BE2C (cell line): Measurements from ENCODE around the gene FAM162B.

ENCODE experiments used
- DNase-seq: peaks from one replicate; pipeline ENCODE4 v3.0.0-alpha.2; 2020
- H3K27me3 ChIP-seq: fragments of 250-450 bp; sonication (Bioruptor Pico); 2 replicates; pipeline ENCODE4 v1.5.1; 2020; ENCODE audit warnings: mild to moderate bottlenecking
- H3K36me3 ChIP-seq: fragments of 250-450 bp; sonication (Bioruptor Pico); 2 replicates; pipeline ENCODE4 v1.5.1; 2020; ENCODE audit warnings: mild to moderate bottlenecking
- H3K4me1 ChIP-seq: fragments of 250-450 bp; sonication (Bioruptor Pico); 2 replicates; pipeline ENCODE4 v1.5.1; 2020
- H3K4me3 ChIP-seq: 2 replicates; pipeline ENCODE4 v1.5.1; 2011; ENCODE audit warnings: low read depth, low read length
- H3K9me3 ChIP-seq: fragments of 250-450 bp; sonication (Bioruptor Pico); 2 replicates; pipeline ENCODE4 v1.5.1; 2020
- TF ChIP-seq, protein P1 (sequence below): IDR thresholded peaks from 2 replicates; pipeline ENCODE4 v1.5.1; 2012; ENCODE audit warnings: mild to moderate bottlenecking, low read depth, low read length

FAM162B gene

DNA sequence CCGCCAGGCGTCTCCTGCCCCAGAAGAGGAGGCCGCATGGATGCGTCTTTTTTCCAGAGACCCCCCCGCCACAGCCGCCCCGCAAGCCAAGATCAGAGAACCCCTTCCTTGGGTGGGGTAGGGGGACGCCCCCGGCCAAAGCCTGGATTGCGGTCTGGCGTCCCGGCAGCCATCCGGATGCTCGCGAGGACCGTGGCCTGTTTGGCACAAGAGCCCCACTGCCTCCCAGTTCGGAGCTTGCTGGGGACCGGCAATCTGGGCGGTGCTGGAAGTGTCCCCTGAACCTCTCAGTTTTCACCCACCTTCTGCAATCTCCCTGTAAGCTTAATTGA lies 924 bp downstream of the FAM162B start:
- Histone ChIP-seq H3K4me3 (no peak overlapping the region), H3K9me3 (peaks cover 3% of the 10 kb centered on the region; the same call in 1 of the 2 replicates), H3K36me3 (no peaks in the 10 kb centered on the region), H3K4me1 (peaks cover 25% of the 10 kb centered on the region), H3K27me3 (no peaks in the 10 kb centered on the region)
- TF ChIP-seq, protein P1, sequence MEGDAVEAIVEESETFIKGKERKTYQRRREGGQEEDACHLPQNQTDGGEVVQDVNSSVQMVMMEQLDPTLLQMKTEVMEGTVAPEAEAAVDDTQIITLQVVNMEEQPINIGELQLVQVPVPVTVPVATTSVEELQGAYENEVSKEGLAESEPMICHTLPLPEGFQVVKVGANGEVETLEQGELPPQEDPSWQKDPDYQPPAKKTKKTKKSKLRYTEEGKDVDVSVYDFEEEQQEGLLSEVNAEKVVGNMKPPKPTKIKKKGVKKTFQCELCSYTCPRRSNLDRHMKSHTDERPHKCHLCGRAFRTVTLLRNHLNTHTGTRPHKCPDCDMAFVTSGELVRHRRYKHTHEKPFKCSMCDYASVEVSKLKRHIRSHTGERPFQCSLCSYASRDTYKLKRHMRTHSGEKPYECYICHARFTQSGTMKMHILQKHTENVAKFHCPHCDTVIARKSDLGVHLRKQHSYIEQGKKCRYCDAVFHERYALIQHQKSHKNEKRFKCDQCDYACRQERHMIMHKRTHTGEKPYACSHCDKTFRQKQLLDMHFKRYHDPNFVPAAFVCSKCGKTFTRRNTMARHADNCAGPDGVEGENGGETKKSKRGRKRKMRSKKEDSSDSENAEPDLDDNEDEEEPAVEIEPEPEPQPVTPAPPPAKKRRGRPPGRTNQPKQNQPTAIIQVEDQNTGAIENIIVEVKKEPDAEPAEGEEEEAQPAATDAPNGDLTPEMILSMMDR, result no peak
- no peak for DNase-seq

DNA sequence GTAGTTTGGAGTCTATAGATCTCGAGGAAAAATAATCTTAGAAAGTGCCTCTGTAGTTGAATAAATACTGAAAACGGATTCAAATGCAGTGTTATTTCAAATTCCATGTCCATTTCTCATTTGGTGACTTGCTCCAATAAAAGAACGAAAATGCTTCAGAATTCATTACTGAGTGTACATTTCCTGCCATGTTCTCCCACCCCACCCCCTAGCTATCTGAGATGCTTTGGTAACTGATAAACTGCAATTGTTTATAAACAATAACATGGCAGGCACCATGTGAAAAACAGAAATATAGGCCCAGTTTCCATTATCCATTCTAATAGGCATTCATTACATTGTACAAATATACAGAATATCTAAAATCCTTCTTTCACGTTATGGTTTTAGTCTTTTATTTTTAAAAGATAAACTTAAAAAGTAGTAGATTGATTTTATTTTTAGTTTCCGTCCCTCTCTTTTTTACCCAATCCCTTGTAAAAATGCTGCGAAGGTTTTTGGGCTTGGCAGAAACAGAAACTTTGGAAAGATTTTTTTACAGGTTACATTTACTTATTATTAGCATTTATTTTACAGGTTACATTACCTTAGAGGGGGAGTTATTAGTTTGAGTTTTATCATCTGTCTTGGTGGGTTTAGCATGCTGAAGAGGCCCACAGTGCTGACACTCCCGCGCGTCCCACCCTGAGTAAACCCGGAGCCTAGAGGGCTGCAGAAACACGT lies 1.5 kb downstream of the FAM162B start:
- Histone ChIP-seq H3K4me3 (no peak overlapping the region), H3K36me3 (no peaks in the 10 kb centered on the region), H3K27me3 (no peaks in the 10 kb centered on the region), H3K4me1 (peaks cover 25% of the 10 kb centered on the region), H3K9me3 (peaks cover 3% of the 10 kb centered on the region; the same call in 1 of the 2 replicates)
- no peak for DNase-seq
- TF ChIP-seq, protein P1, result no peak

DNA sequence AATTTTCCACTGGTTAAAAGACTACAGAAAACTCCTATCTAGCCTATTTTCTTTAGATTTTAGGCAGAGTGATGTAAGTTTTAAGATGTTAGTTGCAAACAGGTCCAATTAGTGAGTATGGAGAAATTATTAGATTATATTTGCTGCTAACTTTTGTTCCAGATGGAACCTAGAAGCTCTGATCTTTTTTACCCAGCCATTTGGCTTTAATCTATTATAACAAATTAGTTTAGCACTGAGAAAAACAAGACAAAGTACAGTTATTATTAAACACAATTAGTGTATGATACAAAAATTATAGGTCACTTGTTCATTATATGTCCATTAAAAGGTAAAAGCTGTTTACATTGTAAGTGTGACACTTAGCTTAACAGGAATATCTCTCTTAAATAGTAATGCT lies 2.5 kb downstream of the FAM162B start:
- H3K4me3 ChIP-seq, result no peak overlapping the region; the same call in 1 of the 2 replicates
- H3K4me1 ChIP-seq, result peaks cover 25% of the 10 kb centered on the region
- TF ChIP-seq, protein P1, result no peak
- no peaks in the 10 kb centered on the region for H3K36me3 ChIP-seq
- peaks cover 3% of the 10 kb centered on the region; the same call in 1 of the 2 replicates for H3K9me3 ChIP-seq
- no peak for DNase-seq
- H3K27me3 ChIP-seq, result no peaks in the 10 kb centered on the region

DNA sequence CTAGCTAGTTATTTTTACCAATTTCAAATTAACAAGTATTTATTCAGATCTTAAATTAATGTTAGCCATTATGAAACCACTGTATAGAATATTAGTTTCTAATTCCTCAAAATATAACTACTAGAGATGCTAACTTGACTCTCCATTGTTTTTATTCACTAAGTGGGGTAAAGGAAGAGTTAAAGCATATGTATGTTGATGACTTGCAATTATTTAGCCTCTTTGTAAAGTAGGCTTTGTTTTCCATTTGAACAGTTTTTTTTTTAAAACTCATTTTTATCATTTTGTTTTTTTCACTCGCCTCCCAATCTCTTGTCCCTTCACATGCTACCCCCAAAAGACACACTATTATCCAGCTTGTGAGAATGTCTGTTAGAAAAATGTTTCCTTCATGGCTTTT lies 3.3 kb downstream of the FAM162B start:
- Histone ChIP-seq H3K27me3 (no peaks in the 10 kb centered on the region), H3K4me3 (no peak overlapping the region), H3K36me3 (no peaks in the 10 kb centered on the region), H3K4me1 (peaks cover 22% of the 10 kb centered on the region), H3K9me3 (peaks cover 3% of the 10 kb centered on the region; the same call in 1 of the 2 replicates)
- no peak for DNase-seq
- TF ChIP-seq, protein P1, result no peak

DNA sequence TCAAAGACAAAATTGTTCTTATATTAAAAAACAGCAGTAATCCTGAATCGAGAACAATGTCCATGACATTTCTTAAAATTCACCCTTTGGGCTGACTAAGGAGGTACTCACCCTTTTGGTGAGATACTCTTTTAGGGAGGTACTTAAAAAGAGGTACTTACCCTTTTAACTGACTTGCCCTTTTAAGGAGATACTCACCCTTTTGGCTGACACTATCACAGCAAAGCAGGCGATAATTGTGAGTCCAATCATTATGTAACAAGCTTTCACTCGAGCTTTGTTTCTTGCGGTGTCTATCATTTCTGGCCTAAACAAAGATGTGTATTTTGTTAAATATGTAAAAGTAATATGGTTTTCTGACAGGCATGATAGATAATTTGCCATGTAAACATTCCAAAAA lies 3.7 kb downstream of the FAM162B start:
- Histone ChIP-seq H3K36me3 (no peaks in the 10 kb centered on the region), H3K9me3 (peaks cover 3% of the 10 kb centered on the region; the same call in 1 of the 2 replicates), H3K4me1 (peaks cover 17% of the 10 kb centered on the region), H3K27me3 (no peaks in the 10 kb centered on the region), H3K4me3 (no peak overlapping the region)
- DNase-seq, result no peak
- TF ChIP-seq, protein P1, result no peak

DNA sequence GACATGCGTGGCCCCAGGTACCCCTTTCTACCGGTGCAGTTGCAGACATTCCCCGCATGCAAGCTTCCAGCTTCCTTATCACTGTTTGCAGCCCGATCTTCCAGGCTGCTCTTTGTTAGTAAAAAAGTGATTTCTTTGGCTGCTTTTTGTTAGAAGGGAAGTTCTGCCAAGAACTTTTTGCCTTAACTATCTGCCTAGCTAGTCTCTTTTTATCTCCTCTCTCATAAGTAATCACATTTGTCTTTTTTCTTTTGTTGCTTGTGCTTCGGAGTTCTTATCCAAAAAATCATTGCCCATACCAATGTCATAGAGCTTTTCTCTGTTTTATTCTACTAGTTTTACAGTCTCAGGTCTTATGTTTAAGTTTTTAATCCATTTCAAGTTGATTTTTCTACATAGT lies 20.3 kb downstream of the FAM162B start:
- Histone ChIP-seq H3K4me1 (no peaks in the 10 kb centered on the region), H3K4me3 (no peak overlapping the region), H3K27me3 (no peaks in the 10 kb centered on the region), H3K9me3 (no peaks in the 10 kb centered on the region), H3K36me3 (no peaks in the 10 kb centered on the region)
- TF ChIP-seq, protein P1, result no peak
- DNase-seq, result no peak
